ENCODE measurements around the gene C2orf92.
A peak's percentile ranks its signal among the peaks of the same experiment; 100 is the strongest.

C2orf92 gene

GRCh38 chr2:97745474-97746174 is 76.1 kb downstream of the C2orf92 start:
- peak; percentile 38 for DNase-seq (ENCODE audit: low read depth)

- DNase-seq (ENCODE audit: low read depth): no peak
These were observed 77.8 kb downstream of the C2orf92 start for GRCh38 chr2:97747285-97747684.

- DNase-seq (ENCODE audit: low read depth): no peak
These were observed 78.2 kb downstream of the C2orf92 start for GRCh38 chr2:97747716-97748115.

- no peak for DNase-seq (ENCODE audit: low read depth)
These were observed 80.1 kb downstream of the C2orf92 start for GRCh38 chr2:97749581-97749980.

DNA sequence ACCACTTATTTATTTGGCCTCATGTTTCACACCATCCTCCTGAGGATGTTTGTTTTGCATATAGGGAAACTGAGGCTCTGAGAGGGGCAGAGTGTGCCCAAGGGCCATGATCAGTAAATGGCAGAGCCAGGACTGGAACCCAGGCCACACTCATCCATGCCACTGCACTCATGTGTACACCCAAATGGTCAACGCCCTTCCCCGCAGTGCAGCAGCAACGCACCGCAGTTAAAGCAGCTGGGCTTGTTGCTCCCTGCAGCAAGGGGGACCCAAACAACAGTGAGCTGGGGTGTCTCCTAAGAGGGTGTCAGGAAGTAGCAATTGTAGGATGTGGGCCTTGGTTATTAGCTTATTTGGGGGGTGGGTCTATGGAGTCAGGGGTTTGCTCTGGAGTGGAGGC is 80.5 kb downstream of the C2orf92 start:
- DNase-seq (ENCODE audit: low read depth): no peak

- DNase-seq (ENCODE audit: low read depth): no peak
These were observed 82.2 kb downstream of the C2orf92 start for GRCh38 chr2:97751752-97752151.

Data from activated T-helper 9 cell treated with anti-CD3 and anti-CD28 coated beads, Interleukin-2, amount 50 U/mL, for 16 hours (primary cell).